HG03571 (cell line): ENCODE measurements around the gene PPIE.
A peak's percentile ranks its signal among the peaks of the same experiment; 100 is the strongest.
"Not testable (repeated sequence)": the region's sequence is repeated elsewhere in the genome, so short reads cannot be mapped to it uniquely, and the experiment has no call there.

ENCODE experiments used
- ATAC-seq: cut with Tn5 transposase; IDR thresholded peaks from one replicate; pipeline ENCODE4 v1.9.1; 2021; ENCODE audit not compliant: unreplicated experiment

Gene PPIE

GRCh38 chr1:39776886-39777285 lies 38.2 kb downstream of the PPIE start:
- no peak for ATAC-seq

GRCh38 chr1:39777306-39777705 lies 38.6 kb downstream of the PPIE start:
- ATAC-seq: no peak

- not testable (repeated sequence) for ATAC-seq
Measured at GRCh38 chr1:39777896-39778295, 39.2 kb downstream of the PPIE start.

- not testable (repeated sequence) for ATAC-seq
Measured at GRCh38 chr1:39778463-39779099, 39.9 kb downstream of the PPIE start.

GRCh38 chr1:39779137-39779536 lies 40.5 kb downstream of the PPIE start:
- no peak for ATAC-seq

GRCh38 chr1:39779821-39780220 lies 41.1 kb downstream of the PPIE start:
- ATAC-seq: no peak

- ATAC-seq: no peak
Measured at GRCh38 chr1:39781349-39781715, 42.6 kb downstream of the PPIE start.

- no peak for ATAC-seq
Measured at GRCh38 chr1:39782103-39782502, 43.4 kb downstream of the PPIE start.

- ATAC-seq: not testable (repeated sequence)
Measured at GRCh38 chr1:39782685-39783084, 44.0 kb downstream of the PPIE start.

GRCh38 chr1:39786303-39787107 lies 47.8 kb downstream of the PPIE start:
- ATAC-seq: not testable (repeated sequence)

GRCh38 chr1:39787108-39787375 lies 48.4 kb downstream of the PPIE start:
- not testable (repeated sequence) for ATAC-seq

GRCh38 chr1:39787468-39787867 lies 48.8 kb downstream of the PPIE start:
- no peak for ATAC-seq

GRCh38 chr1:39787964-39788363 lies 49.3 kb downstream of the PPIE start:
- ATAC-seq: not testable (repeated sequence)

- no peak for ATAC-seq
Measured at GRCh38 chr1:39788426-39788757, 49.7 kb downstream of the PPIE start.

GRCh38 chr1:39788758-39789570 lies 50.3 kb downstream of the PPIE start, which contains the start of gene BMP8B:
BMP8B (minus strand) TSS chr1:39788865; CDS start chr1:39788485, 380 bp downstream.
- ATAC-seq: no peak

- no peak for ATAC-seq
Measured at GRCh38 chr1:39789571-39790110, 51.0 kb downstream of the PPIE start.

- no peak for ATAC-seq
Measured at GRCh38 chr1:39791838-39792237, 53.2 kb downstream of the PPIE start.

GRCh38 chr1:39795651-39796050 lies 57.0 kb downstream of the PPIE start:
- ATAC-seq: no peak

GRCh38 chr1:39798859-39799769 lies 60.4 kb downstream of the PPIE start:
- peak; percentile 87 for ATAC-seq

GRCh38 chr1:39799770-39800470 lies 61.2 kb downstream of the PPIE start:
- peak; percentile 52 for ATAC-seq
